SIG-M5 treated with dmso at 0.1 percent for 504 hours (cell line): ENCODE data around the gene DPP10.
"Not testable (repeated sequence)": the region's sequence is repeated elsewhere in the genome, so short reads cannot be mapped to it uniquely, and the experiment has no call there.

Experiments used
- DNase-seq: peaks from one replicate; lab custom pipeline; 2025; ENCODE audit not compliant: unreplicated experiment; lab: John Stamatoyannopoulos, UW

DPP10 gene

DNA sequence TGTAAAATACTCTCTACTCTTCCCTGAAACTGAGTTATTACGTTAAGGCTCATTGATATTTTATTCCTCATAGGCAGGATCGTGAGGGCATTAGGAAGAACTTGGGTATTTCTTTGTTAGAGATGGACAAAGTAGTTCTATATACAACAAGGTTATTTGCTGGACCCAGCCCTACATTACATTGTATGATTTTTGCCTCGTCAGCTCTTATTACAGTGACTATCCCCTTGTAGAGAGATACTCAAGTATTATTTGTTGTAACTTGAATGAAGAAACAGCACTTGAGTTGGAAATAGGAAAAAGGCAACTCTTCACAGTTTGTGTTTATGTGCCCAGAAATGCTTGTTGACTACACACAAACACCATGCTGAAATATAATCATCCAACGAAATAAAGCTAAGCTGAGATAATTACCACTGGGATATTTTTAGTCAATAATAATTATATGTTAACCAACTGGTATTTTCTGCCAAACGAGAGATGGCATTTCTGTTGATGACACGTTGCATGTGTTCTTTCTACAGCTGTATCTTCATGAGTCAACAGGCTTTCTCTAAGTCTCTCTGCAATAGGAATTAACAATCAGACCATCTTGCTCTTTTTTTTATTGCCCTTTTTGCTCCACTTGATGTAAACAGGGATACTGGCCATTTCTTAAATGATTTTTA is 947.6 kb downstream of the DPP10 start:
- DNase-seq, result no peak

DNA sequence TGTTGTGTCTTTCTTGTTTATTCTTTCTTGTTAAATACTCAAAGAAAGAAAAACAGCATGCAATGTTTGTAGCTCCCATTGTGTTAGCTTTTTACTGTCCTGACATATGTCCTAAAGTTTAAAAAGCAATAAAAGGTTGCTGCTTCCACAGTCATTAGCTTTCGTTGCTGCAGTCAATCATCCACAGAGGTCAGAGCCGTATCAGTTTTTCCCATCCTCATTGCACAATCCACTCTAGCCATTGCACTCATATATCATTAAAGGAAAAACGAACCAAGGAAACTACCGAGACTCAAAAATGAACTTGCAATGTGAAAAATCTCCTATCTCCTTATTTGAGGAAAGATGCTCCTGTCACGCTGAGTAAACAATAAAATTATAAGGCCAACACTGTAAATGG is 954.1 kb downstream of the DPP10 start:
- no peak for DNase-seq

DNA sequence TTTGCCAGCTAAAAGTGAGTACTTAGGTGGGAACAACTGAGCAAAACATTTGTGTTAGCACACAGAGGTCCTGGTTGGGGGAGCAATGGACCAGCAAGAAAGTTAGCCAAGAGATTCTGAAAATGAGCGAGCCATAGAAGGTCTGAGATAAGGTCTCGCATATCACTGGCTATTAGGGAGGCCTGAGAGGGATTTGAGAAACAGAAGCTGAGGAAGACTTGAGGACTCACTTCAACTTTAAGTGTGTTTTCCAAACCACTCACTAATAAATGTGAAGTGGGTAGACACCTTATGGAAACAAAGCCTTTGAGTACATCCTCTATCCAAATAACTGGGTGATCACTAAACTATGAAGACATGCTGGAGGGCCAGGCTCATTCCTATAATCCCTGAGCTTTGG is 958.5 kb downstream of the DPP10 start:
- DNase-seq, result no peak

DNA sequence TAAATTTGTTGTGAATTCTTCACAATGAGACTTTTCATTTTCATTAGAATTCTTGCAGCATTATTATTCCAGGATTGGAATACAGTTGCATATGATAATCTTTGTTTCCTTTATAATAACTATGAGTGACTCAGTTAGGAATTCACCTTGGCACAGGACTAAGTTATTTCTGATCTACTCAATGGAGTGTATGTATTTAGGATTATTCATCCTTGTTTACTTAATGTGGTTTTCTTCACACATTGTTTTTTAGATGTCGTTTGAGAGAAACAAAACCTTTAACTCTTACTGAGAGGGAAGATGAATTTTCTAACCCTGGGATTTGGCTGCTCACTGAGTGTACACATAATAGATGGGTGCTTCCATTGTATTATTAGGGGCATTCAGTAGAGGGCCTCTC is 970.1 kb downstream of the DPP10 start:
- no peak for DNase-seq

DNA sequence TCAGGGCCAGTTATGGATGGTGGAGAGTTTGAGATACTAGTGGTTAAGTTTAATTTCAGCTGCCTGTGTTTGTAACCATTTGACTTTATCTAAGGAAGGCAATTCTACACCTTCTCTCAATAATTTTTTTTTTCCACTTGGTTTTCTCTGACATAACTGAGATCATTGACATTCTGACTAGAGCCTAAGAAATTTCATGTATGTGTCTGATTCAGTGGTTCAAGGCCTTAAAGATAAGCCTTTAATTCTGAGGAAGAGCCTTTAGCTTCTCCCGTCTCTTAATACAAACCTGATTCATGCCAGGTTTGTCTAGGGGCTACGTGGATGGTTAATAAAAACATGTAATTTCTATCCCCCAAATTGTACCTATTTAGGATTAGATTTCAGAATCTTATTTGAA is 971.4 kb downstream of the DPP10 start:
- DNase-seq, result no peak

DNA sequence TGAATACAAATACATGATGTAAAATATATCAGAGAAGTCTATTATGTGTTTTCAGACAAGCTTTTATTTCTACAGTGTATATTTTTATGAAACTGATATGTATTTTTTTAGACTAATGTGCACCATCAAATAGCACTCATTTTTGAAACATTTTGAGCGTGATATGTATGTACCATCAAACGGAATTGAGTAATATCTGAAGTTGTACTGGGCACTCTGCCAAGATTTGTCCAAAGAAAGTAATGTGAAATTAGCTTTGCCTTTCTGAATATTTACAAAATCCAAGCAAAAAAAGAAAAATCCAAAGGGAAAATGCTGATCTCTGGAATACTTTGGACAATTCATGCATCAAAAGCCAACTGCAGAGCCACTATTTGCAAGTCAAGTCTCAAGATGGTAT is 972.0 kb downstream of the DPP10 start:
- DNase-seq, result no peak

DNA sequence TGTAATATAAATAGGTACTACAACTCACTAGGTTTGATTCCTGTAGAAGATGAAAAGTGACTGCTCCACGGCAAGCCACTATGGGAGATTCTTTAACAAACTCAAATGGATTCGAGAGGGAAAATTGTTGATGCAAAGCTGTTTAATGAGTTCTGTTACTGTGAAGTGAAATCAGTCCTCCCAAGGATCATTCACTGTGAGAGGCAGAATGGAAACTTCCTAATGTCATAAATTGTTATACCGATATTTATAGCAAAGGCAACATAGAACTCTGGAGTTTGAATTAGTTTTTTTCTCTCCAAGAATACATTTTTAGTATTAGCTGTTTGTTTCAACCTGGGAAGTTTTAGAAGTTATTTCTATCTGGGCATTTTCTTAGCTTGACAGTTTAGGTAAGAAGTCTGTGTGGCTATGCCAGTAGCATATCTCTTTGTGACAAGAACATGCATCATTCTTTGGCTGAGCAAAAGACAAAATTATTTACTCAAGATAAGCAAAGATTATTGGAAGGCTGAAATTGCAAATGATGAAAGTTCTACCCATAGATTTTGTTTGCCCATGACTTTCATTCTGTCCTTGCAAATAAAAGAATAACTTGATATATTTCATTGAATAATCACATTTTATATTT is 979.7 kb downstream of the DPP10 start:
- DNase-seq, result no peak

DNA sequence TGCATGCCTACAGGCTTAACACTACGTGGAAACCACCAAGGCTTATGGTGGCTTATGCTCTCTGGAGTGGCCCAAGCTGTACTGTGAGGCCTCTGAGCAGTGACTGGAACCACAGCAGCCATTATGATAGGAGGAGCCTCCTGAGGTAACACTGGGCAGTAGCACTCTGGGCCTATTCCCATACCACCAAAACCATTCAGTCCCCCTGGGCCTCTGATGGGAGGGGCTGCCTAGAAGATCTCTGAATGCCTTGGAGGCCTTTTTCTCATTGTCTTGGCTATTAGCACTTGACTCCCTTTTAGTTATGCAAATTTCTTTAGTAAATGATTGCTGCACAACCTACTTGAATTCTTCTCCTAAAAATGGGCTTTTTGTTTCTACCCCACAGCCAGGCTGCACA is 985.0 kb downstream of the DPP10 start:
- DNase-seq, result no peak

DNA sequence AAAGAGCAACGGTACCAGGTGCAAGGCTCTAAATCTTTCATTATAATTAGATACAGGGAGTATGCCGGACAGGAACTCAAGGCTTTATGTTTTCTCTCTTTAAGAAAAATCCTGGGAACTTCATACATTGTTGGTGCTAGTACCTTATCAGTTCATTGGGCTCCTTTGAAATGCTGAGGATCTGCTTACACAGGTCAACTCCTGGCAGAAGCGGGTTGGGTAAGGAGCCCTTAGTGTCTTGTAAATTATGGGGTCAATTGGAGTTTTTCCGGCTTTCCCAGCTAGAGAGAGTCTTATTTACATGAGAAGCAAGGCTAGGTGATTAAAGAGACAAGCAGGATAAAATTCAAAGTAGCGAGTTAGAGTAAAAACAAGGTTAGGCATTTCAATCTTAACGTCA is 998.3 kb downstream of the DPP10 start:
- not testable (repeated sequence) for DNase-seq

DNA sequence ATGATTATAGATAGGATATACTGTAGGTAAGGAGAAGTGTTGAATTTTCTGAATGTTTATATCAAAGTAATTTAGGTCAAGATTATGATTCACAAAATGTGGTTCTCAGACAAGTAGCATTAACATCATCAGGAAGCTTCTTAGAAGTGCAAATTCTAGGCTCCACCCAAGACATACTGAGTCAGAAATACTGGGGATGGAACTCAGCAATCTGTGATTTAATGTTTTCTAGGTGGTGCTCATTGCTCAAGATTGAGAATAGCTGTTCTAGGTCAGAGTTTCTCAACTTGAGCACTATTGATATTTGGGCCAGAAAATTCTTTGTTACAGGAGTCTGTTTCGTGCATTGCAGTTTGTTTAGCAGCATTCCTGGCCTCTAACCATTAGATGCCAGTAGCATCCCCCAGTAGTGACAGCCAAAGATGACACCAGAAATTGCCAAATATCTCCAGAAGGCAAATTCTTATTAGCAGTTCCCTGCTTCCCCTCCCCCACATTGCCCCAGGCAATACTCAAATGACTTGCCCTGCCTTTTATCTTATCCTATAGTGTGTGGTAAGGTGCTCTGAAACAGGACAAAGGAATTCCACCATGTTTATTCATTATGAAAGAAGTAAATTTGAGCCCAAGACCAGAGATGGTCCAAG is 1001.2 kb downstream of the DPP10 start:
- no peak for DNase-seq

DNA sequence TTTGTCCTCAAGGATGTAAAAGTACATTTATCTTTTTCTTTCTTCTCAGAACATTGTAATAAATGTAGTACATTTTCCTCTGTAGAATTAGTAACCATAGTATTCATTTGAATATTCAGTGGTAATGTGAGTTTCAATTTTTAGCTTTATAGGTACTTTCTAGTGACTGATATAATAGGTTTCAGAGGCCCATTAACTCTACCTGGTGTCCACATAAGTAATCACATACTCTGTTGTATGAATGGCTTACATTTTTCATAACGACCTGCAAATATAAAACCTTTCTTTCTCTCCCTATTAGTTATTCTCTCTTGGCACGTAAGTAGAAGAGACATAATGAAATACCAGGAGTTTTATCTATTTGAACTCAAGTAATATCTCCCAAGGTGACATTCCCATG is 1017.6 kb downstream of the DPP10 start:
- no peak for DNase-seq

DNA sequence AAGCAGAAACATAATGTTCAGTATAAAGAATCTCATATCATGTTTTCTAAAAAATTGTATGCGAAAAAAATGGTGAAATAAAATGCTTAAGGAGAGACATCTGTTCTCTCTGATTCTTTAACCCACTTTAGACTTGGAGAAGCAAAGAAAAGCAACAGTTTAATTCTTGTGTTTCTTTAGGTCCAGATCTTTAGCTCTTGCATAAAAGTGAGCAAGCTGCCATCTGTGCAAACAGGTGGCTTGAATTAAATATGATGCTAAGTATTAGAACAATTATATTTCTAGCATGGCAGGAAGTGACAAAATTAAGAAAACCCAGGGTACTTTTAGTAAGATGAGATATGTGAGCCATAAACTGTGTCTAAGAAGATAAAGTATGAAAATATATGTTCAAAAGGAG is 1038.3 kb downstream of the DPP10 start:
- DNase-seq, result no peak

DNA sequence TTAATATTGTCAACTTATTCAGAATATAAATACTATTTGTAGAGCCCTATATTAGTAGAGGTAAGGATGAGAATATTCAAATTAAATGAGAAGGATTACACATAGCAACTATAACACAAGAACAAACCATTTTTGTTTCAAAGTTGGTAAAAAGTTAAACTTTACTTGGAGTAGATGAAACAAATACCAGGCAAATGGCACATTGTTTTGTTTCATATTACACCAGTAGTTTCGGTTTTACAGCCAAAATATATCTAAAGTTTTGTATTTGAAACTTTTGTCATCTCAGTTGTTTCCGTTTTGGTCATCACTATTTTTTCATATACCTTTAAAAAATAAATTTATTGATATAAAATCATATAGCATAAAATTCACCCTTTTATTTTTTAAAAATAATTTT is 1039.4 kb downstream of the DPP10 start:
- DNase-seq, result no peak

DNA sequence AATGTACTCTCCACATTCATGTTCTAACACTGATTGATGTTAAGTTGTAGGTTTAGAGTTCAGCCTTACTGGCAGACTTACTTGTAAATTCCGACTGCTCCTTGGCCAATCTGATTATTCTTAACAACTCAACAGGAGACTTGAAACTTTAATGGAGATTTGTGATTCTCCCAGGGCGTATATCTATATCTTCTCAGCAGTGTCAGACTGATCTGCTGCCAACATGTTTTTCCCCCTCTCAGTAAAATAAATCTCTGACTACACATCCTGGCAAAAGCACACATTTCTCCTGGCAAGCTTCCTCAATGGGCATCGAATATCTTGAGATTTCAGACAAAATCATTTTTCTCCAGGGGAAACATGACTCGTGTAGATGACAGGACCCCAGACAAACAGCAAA is 1041.2 kb downstream of the DPP10 start:
- DNase-seq, result no peak

DNA sequence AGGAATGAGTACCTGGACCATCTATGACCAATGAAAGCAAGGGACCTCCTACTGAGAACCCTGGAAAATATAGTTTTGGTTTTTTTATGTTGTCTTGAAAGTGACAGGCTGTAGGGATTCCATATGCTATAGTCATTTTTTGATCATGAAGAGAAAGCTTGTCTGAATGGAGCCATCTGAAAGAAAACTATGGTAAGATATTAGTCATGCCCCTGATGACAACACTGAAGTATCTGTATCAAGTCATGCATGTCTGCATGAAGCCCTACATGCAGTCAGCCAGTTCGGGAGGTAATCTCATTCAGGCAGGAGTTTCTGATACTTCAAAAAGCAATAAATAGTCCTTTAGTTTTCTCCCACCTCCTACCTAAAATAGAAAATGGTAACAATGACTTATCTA is 1042.0 kb downstream of the DPP10 start:
- no peak for DNase-seq

DNA sequence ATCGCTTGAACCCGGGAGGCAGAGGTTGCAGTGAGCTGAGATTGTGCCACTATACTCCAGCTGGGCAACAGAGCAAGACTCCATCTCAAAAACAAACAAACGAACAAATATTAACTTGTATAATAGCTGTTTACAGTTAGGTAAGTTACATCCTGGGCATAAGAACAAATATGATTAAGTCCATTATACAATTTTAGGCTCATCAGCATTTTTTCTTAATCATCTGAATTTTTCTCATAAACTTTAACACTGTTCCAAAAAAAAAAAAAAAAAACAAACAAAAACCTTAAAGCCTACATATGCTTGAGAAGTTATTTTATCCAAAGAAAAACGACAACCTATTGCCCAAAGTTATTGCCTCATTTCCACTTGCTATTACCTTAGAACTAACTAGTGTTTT is 1042.5 kb downstream of the DPP10 start:
- no peak for DNase-seq

DNA sequence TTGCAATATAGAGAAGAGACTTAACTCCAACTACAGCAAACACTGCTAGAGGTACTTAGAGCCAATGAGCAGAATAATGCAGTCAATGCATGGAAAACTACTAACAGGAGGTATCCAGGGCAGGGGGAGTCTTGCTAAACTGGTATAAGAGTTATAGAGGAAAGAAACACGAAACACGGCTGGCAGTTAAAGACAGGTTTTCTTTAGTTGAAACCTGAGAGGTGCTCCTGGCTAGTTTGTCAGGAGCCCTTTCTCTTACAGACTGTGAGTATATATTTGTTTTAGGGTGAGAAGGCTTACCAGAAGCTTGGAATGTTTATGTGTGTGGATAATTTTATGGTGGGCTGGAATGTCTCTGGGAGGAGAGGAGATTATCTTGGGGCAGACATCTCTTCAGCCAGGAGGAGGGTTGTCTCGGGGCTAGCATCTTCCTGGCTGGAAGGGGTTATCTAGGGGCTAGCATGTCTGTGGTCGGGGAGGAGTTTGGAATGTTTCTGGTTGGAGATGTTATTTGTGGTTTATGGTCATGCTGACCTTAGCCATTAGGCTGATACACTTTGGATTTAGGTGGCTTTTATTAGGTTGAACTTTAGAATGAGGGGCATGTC is 1048.8 kb downstream of the DPP10 start:
- no peak for DNase-seq

DNA sequence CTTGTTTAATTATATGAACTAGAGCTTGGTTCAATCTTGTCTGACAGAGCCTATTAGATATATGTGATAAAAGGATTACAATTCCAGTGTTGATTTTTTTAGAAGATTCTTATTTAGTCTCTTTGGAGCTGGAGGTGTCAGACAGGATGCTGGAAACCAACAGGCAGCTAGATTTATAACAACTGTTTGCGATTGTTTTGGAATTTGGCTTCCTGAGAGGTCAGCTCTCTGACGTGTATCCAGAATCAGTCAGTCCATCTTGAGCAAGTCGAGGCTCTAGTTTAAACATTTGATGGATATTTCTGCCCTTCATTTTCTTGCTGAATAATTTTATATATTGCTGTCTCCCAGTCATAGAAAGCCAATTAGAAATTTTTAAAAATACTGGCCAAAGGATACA is 1062.9 kb downstream of the DPP10 start:
- no peak for DNase-seq

DNA sequence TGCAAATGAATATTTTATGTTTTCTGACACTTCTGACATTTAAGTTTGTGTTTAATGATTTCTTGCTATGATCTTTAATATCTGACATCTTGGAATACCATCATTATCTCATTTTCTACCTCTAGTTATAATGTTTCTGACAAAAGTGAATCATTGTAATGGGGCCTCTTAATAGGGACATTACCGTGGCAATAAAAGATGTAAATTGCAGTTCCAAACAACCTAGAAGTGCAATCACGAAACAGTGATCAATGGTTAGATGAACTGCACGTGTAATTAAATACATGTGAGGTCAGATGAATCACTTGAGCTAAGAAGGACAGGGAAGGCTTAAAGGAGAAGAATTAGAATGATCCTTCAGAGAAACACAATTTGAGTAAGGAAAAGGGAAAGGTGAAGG is 1078.3 kb downstream of the DPP10 start:
- no peak for DNase-seq

DNA sequence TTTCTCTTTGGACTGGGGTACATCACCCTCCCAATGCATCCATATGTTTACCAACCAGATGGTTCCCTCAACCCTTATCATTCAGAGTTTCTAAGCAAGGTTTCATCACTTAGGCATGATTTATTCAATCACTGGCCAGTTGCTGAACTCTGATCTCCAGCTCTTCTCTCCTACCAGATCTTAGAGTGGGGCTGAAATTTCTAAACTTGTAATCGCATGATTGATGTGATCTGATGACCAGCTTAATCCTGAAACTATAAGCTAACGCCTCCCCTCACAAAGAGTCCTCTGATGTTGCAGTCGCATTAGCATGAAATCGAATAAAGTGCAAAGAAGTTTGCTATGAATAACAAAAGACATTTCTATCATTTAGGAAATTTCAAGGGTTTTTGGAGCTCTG is 1082.0 kb downstream of the DPP10 start:
- DNase-seq, result no peak

DNA sequence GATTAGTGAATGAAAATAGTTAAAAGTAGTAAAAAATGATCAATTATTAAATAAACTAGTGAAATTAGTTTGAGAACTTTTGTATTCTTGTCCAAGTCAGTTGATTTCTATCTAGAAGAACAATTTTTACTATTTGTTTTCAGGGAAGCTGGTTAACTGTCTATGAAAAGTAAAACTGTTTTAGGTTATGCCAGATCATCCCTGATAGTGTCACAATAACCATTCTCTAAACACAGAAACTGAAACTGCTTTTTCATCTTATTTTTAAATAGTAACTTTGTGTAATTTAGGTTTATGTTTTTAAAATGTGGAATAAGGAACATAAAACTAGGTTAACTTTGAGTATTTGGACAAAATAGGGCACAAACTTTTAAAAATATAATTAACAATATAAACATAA is 1087.2 kb downstream of the DPP10 start:
- DNase-seq, result no peak

DNA sequence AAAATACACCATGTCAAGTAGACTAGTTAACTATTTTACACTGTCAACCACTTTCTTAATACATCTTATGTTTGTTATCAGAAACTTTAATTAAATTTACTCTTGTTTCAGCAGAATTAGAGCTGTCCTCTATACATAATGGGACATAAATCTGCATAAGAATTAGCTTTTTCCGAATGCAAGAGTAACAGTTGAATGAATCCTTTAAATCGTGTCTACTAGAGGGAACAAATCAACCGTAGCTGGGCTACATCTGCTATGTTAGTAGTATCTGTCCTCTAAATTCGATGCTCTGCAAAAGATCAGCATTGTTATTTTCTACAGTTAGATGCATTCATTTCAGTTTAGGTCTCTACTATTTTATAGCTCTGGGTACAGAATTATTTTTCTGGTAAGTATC is 1090.6 kb downstream of the DPP10 start:
- no peak for DNase-seq
